K562 treated with DMSO at 1 percent for 12 hours (cell line): Measurements from ENCODE around the gene TCF12. TPM values are rescaled to one million over a fixed set of nuclear protein-coding genes. Genes with fewer than 3 reads are reported as not detected.

Experiments used
- total RNA-seq: library from RNA; unstranded; fragments of 300-600 nt; gene quantifications from 2 replicates; pipeline ENCODE4 v1.2.3, GENCODE V29; 2022; ENCODE audit not compliant: insufficient read depth

TCF12 gene
- 9.0 and 40.3 TPM in 2 replicates for total RNA-seq

GRCh38 chr15:56918046-56918938, at the start of gene TCF12:
Gene TCF12 (plus strand): TSS chr15:56918644. CDS start chr15:56919914, 1,270 bp downstream.

Other genes with a start within 250 kb of the TCF12 start
- 7.4 and 16.5 TPM in 2 replicates for gene ZNF280D, start 185.1 kb upstream of the TCF12 start, total RNA-seq